Adipose tissue (tissue), 3 donors: ENCODE measurements around the gene KBTBD12. TPM values are rescaled to one million over a fixed set of nuclear protein-coding genes. Genes with fewer than 3 reads are reported as not detected.

ENCODE experiments used
- H3K27ac ChIP-seq: one replicate; pipeline ENCODE4 v1.5.1; 2013; ENCODE audit warnings: low read depth, low read length
- WGBS, 3 donors: extraction: QIAGEN DNeasy Blood & Tissue Kit; methylation state at CpG; one replicate each; pipeline ENCODE4 v1.1.7; 2013; 5-methylcytosine and 5-hydroxymethylcytosine counted together
- polyA plus RNA-seq, 3 donors: library from polyadenylated mRNA; stranded (reverse); fragments of 200-250 nt; gene quantifications; one replicate each; pipeline ENCODE4 v1.2.3, GENCODE V29; 2013
- donor health status: healthy with polysubstance abuse.
- donor health status: Bipolar disorder and iron deficiency.
- donor health status: healthy.

The KBTBD12 gene
- polyA plus RNA-seq, 3 donors = 0.06 to 0.45 (median 0.24) TPM

DNA sequence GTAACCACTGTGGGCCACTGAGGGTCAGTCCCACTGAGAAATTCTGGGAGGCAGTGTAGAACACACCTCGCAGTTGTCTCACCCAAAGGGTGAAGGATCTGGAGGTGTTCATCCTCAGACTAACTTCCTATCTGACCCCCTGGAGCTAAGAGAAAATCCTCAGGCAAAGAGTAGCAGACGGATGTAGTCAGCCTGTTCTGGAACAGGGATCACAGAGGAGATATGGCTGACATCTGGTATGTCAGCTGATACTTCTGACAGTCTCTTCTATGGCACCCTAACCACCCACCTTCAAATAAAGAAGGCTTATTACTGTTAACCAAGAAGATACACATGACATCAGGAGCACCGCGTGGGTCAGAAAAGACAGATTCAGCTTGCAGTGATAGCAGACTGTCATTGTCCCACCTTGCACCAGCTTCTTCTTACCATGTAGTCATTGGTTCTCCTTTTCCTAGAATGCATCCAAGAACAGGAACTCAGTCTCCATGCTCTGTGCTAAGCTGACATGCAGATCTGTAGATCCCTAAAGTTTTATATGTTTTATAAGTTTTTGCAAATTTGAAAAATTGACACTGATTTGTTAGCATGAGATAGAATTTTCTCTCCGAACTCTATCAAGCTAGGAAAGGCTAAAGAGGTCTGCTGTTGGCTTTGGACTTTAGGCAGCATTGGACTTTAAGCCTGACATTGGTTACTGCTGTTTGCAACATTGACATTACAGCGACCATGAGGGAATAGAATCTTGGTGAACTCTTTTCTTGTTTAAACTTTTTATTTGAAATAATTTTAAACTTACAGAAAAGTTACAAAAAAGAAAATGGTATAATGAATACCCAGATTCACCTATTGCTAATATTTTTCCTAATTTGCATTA, 60.4 kb downstream of the KBTBD12 start:
- H3K27ac ChIP-seq = no peak overlapping the region
- WGBS, 3 donors = 79 to 83% (median 81%) methylated on average over 6 of the region's 6 CpGs

GRCh38 chr3:127978636-127979035, 63.6 kb downstream of the KBTBD12 start:
- no peak overlapping the region for H3K27ac ChIP-seq

DNA sequence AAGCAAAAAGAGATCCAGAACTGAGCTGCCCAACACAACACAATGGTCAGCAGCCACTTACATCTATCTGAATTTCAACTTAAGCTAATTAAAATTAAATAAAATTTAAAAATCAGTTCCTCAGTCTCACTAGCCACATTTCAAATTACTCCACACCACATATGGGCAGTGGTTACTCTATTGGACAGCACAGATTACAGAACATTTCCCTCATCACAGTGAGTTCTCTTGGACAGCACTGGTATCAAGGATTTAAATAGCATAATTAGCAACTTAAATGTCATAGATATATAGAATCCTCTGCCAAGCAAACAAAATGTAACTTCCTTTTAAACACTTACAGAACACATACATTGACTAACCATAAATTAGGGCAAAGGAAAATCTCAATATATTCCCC, 64.4 kb downstream of the KBTBD12 start:
- H3K27ac ChIP-seq = no peak overlapping the region

More at GRCh38 chr3:127978636-127979035, 63.6 kb downstream of the KBTBD12 start:
- WGBS, 3 donors = 83 to 92% (median 89%) methylated on average over 2 of the region's 2 CpGs

- no peak overlapping the region for H3K27ac ChIP-seq
Observed at GRCh38 chr3:127981097-127981496, 66.1 kb downstream of the KBTBD12 start.

GRCh38 chr3:127982155-127982554, 67.1 kb downstream of the KBTBD12 start:
- 76 to 81% (median 78%) methylated on average over 3 of the region's 3 CpGs for WGBS, 3 donors
- H3K27ac ChIP-seq = no peak overlapping the region

DNA sequence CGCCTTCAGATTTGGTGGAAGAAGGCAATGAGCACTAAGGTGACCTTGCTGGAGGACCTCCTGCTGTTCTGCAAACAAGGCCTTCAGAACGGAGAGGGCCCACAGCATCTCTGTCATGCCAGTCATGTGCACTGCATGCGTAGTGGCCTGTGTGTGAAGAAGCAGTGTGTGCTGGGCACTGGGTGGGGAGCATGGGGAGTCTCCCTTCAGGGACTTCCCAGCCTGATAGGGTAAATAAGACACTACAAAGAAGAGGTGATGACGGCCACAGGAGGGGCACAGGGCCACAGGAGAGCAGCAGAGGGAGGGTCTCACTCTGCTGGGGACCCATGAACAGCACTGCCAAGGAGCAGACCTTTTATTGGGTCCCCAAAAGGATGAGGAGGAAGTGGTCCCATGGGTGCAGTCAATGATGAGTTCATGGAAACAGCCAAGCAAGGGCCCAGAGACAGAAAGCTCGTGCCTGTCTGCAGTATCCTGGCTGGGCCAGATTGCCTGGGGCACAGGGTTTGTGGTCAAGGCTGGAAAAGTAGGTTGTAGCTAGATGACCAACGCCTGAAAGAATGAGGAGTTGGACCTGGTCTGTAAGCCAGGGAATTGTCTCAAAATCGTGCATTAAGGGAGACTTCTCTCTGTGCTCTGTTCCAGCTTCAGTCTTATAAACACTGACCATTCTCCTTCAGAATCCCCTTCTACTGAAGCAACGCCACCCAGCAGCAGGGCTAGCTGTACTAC, 69.4 kb downstream of the KBTBD12 start:
- no peak overlapping the region for H3K27ac ChIP-seq
- 80 to 85% (median 81%) methylated on average over 8 of the region's 8 CpGs for WGBS, 3 donors

GRCh38 chr3:127985216-127985615, 70.2 kb downstream of the KBTBD12 start:
- 90 to 97% (median 93%) methylated on average over 4 of the region's 4 CpGs for WGBS, 3 donors
- no peak overlapping the region for H3K27ac ChIP-seq

DNA sequence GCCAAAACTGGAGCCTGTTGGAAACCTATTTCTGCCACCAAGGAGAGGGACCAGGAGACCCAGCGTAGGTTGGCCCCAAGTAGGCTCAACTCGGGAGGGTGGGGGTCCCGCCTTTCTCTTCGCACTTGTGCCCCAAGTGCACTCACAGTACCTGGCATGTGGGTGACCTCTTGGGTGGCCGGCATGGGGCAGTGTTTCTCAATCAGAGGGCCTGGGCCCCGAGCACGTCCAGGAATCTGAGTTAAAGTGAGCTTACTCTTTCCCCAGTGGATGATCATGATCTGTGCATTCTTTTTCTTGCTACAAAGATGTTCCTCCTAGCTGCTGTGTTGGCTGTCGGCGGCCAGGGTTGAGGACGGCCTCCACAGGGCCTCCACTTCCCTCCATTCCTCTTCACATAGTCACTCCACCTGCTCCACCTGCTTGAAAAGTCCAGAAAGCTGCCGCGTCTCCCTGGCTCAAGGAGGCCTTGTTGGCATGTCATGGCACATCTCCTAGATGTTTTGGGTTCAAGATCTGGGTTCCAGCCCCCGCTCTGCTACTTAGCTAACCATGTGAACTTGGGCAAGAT, 70.7 kb downstream of the KBTBD12 start:
- H3K27ac ChIP-seq = no peak overlapping the region
- 86 to 93% (median 92%) methylated on average over 13 of the region's 13 CpGs for WGBS, 3 donors

GRCh38 chr3:127986803-127987202, 71.8 kb downstream of the KBTBD12 start:
- WGBS, 3 donors = 78 to 87% (median 86%) methylated on average over 11 of the region's 11 CpGs
- no peak overlapping the region for H3K27ac ChIP-seq

DNA sequence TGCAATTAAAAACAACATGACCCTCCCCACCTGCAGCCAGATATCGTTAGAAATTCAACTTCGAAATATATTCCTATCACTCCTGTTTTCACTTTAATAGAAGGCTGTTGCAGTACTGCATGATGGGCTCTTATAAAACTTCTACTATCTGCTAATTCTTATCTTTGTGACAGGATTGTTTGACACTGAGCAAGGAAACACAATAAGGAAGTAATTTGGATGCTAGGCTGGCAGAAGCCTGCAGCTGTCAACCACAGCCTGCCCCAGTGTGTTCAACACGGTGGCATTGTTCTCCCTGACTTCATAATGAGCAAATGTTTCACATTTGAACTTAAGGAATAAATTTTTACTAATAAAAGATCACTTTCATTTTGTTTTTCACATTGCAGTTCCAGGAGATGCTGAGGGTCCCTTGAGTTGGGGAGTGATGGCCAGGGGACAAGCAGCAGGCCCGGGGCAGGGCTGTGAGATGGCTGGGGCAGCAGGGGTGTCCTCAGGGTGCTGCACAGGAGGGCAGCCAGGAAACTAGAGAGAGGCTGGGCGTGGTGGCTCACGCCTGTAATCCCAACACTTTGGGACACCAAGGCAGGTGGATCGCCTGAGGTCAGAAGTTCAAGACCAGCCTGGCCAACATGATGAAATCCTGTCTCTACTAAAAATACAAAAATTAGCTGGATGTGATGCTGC, 72.4 kb downstream of the KBTBD12 start:
- H3K27ac ChIP-seq = no peak overlapping the region
- 78 to 85% (median 80%) methylated on average over 7 of the region's 7 CpGs for WGBS, 3 donors

- 74 to 77% (median 76%) methylated on average over 11 of the region's 11 CpGs for WGBS, 3 donors
- no peak overlapping the region for H3K27ac ChIP-seq
Observed at GRCh38 chr3:127988770-127989557, 73.9 kb downstream of the KBTBD12 start.

DNA sequence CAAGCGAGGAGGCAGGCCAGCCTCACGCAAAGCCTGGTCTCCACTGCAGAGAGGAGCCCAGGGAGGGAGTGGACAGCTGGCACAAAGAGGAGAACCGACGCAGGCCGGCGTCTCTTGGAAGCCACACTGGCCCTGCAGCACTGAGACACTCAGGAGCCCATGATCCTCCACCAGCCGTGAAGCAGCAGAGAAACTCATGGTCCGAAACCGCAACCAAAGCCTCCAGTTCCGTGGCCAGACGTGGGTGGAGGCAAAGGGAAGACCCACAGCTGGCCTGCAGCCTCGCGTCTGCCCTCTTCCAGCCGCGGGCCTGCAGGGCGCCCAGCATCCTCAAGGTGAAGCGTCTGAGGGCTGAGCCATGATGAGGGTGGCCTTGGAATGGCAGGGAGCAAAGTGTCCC, 75.0 kb downstream of the KBTBD12 start:
- H3K27ac ChIP-seq = no peak overlapping the region
- 90 to 93% (median 92%) methylated on average over 17 of the region's 17 CpGs for WGBS, 3 donors

DNA sequence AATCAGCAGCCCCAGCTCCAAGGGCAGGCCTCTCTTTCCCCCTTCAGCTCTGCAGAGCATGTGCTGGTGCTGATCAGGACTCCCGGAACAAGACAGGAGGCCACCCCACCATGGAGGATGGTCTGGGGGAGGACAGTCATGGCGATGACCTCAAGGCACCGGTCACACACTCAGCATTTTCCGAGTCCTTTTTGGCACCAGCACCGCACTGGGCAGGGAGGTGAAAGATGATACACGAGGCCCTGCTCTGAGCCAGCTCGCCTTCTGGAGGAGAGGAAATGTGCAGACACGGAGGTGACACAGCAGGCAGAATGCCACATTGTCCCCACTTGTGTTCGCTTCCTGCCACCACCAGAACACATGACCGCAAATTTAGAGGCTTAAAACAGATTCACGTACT, 75.4 kb downstream of the KBTBD12 start:
- 70 to 84% (median 79%) methylated on average over 11 of the region's 11 CpGs for WGBS, 3 donors
- H3K27ac ChIP-seq = no peak overlapping the region

DNA sequence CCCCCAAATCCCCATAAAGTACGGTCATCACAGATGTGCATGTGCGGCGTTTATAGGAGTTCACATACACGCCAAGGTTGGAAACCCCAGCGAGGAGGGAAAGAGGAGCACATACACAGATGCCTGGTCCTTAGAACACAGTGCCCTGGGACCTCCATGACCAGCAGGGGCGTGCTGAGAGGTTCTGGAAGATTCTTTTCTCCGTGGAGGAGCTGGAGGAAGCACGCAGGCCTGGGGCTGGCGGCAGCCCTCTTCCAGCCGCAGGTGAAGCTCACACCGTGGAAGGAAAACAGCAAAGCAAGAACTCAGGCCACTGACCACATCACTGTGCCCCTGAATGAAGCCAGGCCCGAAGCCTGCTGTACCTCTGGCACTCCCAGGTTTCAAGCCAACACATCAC, 76.2 kb downstream of the KBTBD12 start:
- no peak overlapping the region for H3K27ac ChIP-seq
- 88 to 93% (median 89%) methylated on average over 12 of the region's 12 CpGs for WGBS, 3 donors

GRCh38 chr3:127991681-127992080, 76.6 kb downstream of the KBTBD12 start:
- WGBS, 3 donors = 76 to 86% (median 83%) methylated on average over 6 of the region's 6 CpGs

DNA sequence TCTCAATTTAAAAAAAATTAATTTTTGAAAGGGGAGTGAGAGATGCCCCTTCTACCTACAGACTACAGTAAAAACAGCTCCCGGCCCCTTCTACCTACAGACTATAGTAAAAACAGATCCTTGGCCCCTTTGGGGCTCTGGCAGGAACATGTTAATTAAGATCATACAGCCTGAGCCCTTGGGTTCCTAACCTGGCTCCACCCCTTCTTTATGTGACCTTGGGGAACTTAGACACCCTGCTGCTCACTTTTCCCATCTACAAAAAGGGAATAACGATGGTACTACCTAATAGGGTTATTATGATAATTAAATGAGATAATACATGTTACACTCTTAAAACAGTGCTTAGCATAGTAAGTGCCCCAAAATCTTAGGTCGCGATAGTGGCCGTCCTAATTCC, 77.1 kb downstream of the KBTBD12 start:
- WGBS, 3 donors = 83 to 90% (median 90%) methylated on average over 5 of the region's 5 CpGs
- H3K27ac ChIP-seq = no peak overlapping the region

More at GRCh38 chr3:127991681-127992080, 76.6 kb downstream of the KBTBD12 start:
- H3K27ac ChIP-seq = no peak overlapping the region

GRCh38 chr3:127994011-127994410, 79.0 kb downstream of the KBTBD12 start:
- H3K27ac ChIP-seq = no peak overlapping the region

DNA sequence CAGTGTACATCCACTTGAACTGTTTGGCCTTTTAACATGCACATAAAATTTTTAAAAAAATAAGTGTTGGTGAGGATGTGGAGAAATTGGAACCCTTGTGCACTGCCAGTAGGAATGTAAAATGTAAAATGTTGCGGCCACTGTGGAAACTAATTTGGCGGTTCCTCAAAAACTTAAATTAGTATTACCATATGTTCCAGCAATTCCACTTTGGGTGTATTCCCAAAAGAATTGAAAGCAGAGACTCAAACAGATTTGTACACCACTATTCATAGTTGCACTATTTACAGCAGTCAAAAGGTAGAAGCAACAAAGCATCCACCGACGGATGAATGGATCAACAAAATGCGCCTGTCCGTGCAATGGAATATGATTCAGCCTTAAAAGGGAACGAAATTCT, 82.0 kb downstream of the KBTBD12 start:
- WGBS, 3 donors = 91 to 96% (median 95%) methylated on average over 7 of the region's 7 CpGs
- H3K27ac ChIP-seq = no peak overlapping the region
